HG02610 (cell line): Measurements from ENCODE around the gene SERHL2.
"Not testable (repeated sequence)": the region's sequence is repeated elsewhere in the genome, so short reads cannot be mapped to it uniquely, and the experiment has no call there.

Experiments
- ATAC-seq: cut with Tn5 transposase; IDR thresholded peaks from one replicate; pipeline ENCODE4 v1.9.1; 2021; ENCODE audit warnings: mild to moderate bottlenecking, moderate library complexity; ENCODE audit not compliant: unreplicated experiment

SERHL2 gene

GRCh38 chr22:42571068-42571467 lies 17.3 kb downstream of the SERHL2 start:
- not testable (repeated sequence) for ATAC-seq

GRCh38 chr22:42574046-42574445 lies 20.3 kb downstream of the SERHL2 start:
- ATAC-seq, result not testable (repeated sequence)

- not testable (repeated sequence) for ATAC-seq
These were observed 20.7 kb downstream of the SERHL2 start for GRCh38 chr22:42574468-42574867.

- not testable (repeated sequence) for ATAC-seq
These were observed 22.3 kb downstream of the SERHL2 start for GRCh38 chr22:42575996-42576574.

GRCh38 chr22:42577141-42577540 lies 23.4 kb downstream of the SERHL2 start:
- ATAC-seq, result not testable (repeated sequence)

- ATAC-seq, result no peak
These were observed 24.0 kb downstream of the SERHL2 start for GRCh38 chr22:42577623-42578240.

- not testable (repeated sequence) for ATAC-seq
These were observed 26.3 kb downstream of the SERHL2 start for GRCh38 chr22:42580040-42580439.

GRCh38 chr22:42581194-42581761 lies 27.5 kb downstream of the SERHL2 start:
- not testable (repeated sequence) for ATAC-seq

GRCh38 chr22:42581762-42582716 lies 28.3 kb downstream of the SERHL2 start:
- no peak for ATAC-seq

GRCh38 chr22:42582987-42583386 lies 29.2 kb downstream of the SERHL2 start:
- no peak for ATAC-seq

- ATAC-seq, result no peak
These were observed 30.7 kb downstream of the SERHL2 start for GRCh38 chr22:42584364-42584940.

- no peak for ATAC-seq
These were observed 31.3 kb downstream of the SERHL2 start for GRCh38 chr22:42585096-42585495.

GRCh38 chr22:42586381-42586780 lies 32.6 kb downstream of the SERHL2 start:
- no peak for ATAC-seq

GRCh38 chr22:42587588-42588175 lies 33.9 kb downstream of the SERHL2 start:
- ATAC-seq, result no peak

GRCh38 chr22:42591987-42592386 lies 38.2 kb downstream of the SERHL2 start:
- ATAC-seq, result no peak

GRCh38 chr22:42595434-42595833 lies 41.7 kb downstream of the SERHL2 start:
- no peak for ATAC-seq

GRCh38 chr22:42596336-42596735 lies 42.6 kb downstream of the SERHL2 start:
- no peak for ATAC-seq

GRCh38 chr22:42596863-42597530 lies 43.2 kb downstream of the SERHL2 start:
- ATAC-seq, result no peak

GRCh38 chr22:42601879-42602465 lies 48.2 kb downstream of the SERHL2 start:
- ATAC-seq, result no peak

- no peak for ATAC-seq
These were observed 48.7 kb downstream of the SERHL2 start for GRCh38 chr22:42602470-42602869.
